Keratinocyte (primary cell): Measurements from ENCODE around the gene TGDS. TPM values are rescaled to one million over a fixed set of nuclear protein-coding genes. Genes with fewer than 3 reads are reported as not detected.

Experiments
- DNase-seq: peaks from one replicate; pipeline ENCODE4 v3.0.0-alpha.2; 2011; ENCODE audit warnings: low read depth, missing footprints, low spot score
- FAIRE-seq: peaks from 2 replicates; lab custom pipeline; 2011; peaks lifted over from hg19 to GRCh38; lab: Jason Lieb, UNC
- H2AFZ ChIP-seq: 2 replicates; pipeline ENCODE4 v1.6.0; 2012; ENCODE audit warnings: low read length, control low read depth, inconsistent platforms; ENCODE audit not compliant: control insufficient read depth
- H3K27ac ChIP-seq: 2 replicates; pipeline ENCODE4 v1.5.1; 2011; ENCODE audit warnings: low read length; ENCODE audit not compliant: control insufficient read depth, insufficient read depth
- H3K27me3 ChIP-seq: 3 replicates; pipeline ENCODE4 v1.6.0; 2011; ENCODE audit warnings: low read length; ENCODE audit not compliant: control insufficient read depth, insufficient read depth; ENCODE audit errors: extremely low read depth
- H3K36me3 ChIP-seq, 2 experiments: 2 replicates in 1 of 2; 3 replicates in 1 of 2; pipeline ENCODE4 v1.5.1; 2011; ENCODE audit warnings: low read length in 2 of 2, mild to moderate bottlenecking in 1 of 2; ENCODE audit not compliant: control insufficient read depth in 2 of 2, insufficient read depth in 2 of 2; ENCODE audit errors: extremely low read depth in 1 of 2
- H3K4me1 ChIP-seq: 3 replicates; pipeline ENCODE4 v1.5.1; 2011; ENCODE audit warnings: low read length; ENCODE audit not compliant: control insufficient read depth, insufficient read depth; ENCODE audit errors: extremely low read depth
- H3K4me2 ChIP-seq: 3 replicates; pipeline ENCODE4 v1.6.0; 2011; ENCODE audit warnings: low read depth, low read length; ENCODE audit not compliant: control insufficient read depth, insufficient read depth; ENCODE audit errors: extremely low read depth
- H3K4me3 ChIP-seq, 3 experiments: fragments of 200-600 bp in 1 of 3; sonication (generic) in 1 of 3; 2 replicates in 2 of 3; 3 replicates in 1 of 3; pipeline ENCODE4 v1.5.1; 2011 to 2016; ENCODE audit warnings: low read length in 3 of 3, mild to moderate bottlenecking in 3 of 3, control low read depth in 2 of 3, inconsistent platforms in 1 of 3, low read depth in 1 of 3, mixed read lengths in 1 of 3, mixed run types in 1 of 3, moderate library complexity in 1 of 3; ENCODE audit not compliant: control insufficient read depth in 2 of 3, insufficient read depth in 2 of 3; ENCODE audit errors: extremely low read depth in 1 of 3
- H3K79me2 ChIP-seq: 2 replicates; pipeline ENCODE4 v1.6.0; 2012; ENCODE audit warnings: low read length; ENCODE audit not compliant: control insufficient read depth, insufficient read depth
- H3K9ac ChIP-seq: 3 replicates; pipeline ENCODE4 v1.6.0; 2011; ENCODE audit warnings: low read length; ENCODE audit not compliant: control insufficient read depth, insufficient read depth; ENCODE audit errors: extremely low read depth
- H3K9me1 ChIP-seq: 3 replicates; pipeline ENCODE4 v1.6.0; 2011; ENCODE audit warnings: low read length; ENCODE audit not compliant: control insufficient read depth, insufficient read depth; ENCODE audit errors: extremely low read depth
- H3K9me3 ChIP-seq: 2 replicates; pipeline ENCODE4 v1.5.1; 2012; ENCODE audit warnings: low read depth, low read length; ENCODE audit not compliant: control insufficient read depth
- H4K20me1 ChIP-seq: 3 replicates; pipeline ENCODE4 v1.6.0; 2011; ENCODE audit warnings: low read length; ENCODE audit not compliant: control insufficient read depth, insufficient read depth; ENCODE audit errors: extremely low read depth
- CTCF ChIP-seq, 3 experiments: IDR thresholded peaks in 1 of 3; conservative IDR thresholded peaks in 1 of 3; optimal IDR thresholded peaks in 1 of 3; 2 replicates in 2 of 3; 3 replicates in 1 of 3; pipeline versions ENCODE3 to v1.5.1; 2011; ENCODE audit warnings: low read length in 3 of 3, mild to moderate bottlenecking in 3 of 3, moderate library complexity in 2 of 3, control low read depth in 1 of 3, inconsistent platforms in 1 of 3; ENCODE audit not compliant: insufficient read depth in 2 of 3; ENCODE audit errors: extremely low read depth in 1 of 3
- EZH2 ChIP-seq: IDR thresholded peaks from one replicate; pipeline ENCODE4 v1.6.1; 2012; ENCODE audit warnings: inconsistent platforms, mild to moderate bottlenecking, low read length, moderate library complexity
- dilution Hi-C: fragments of 300-500 bp; cut with MboI; formaldehyde crosslinking; loops from one replicate; pipeline ENCODE4 v1.7.0; 2020; ENCODE audit warnings: low sequenced_read_pairs; ENCODE audit not compliant: extremely low pct_ligation_motif_present
- polyA plus RNA-seq, 5 experiments: library from polyadenylated mRNA; depleted of rRNA in 3 of 5; stranded (reverse) in 3 of 5; stranded (forward) in 1 of 5; unstranded in 1 of 5; fragments of >200 nt; gene quantifications; 1 replicate in 1 of 5; 2 replicates in 3 of 5; 3 replicates in 1 of 5; pipeline versions ENCODE4 v1.2.1 to v1.2.3, GENCODE V29; 2011 to 2012; ENCODE audit warnings: missing spikeins in 2 of 5, low read depth in 1 of 5, low replicate concordance in 1 of 5

TGDS gene
- polyA plus RNA-seq, 1 donor (not counting 4 experiments of a cell fraction or from before 2014, with no cell fraction given), result 19.4 TPM

- FAIRE-seq (peak; percentile 85), DNase-seq (no peak)
- Histone ChIP-seq H2AFZ (no peak overlapping the region), H3K9me1 (no peaks in the 10 kb centered on the region), H3K27me3 (no peaks in the 10 kb centered on the region), H3K4me1 (no peaks in the 10 kb centered on the region), H3K27ac (no peak overlapping the region), H3K4me2 (no peak overlapping the region), H4K20me1 (no peaks in the 10 kb centered on the region), H3K9ac (no peak overlapping the region), H3K9me3 (no peaks in the 10 kb centered on the region), H3K4me3 (no peak overlapping the region), H3K79me2 (no peaks in the 10 kb centered on the region), H3K36me3 (peaks cover 13 to 16% of the 10 kb centered on the region in 2 experiments)
- TF ChIP-seq EZH2 (no peak), CTCF (optimal IDR thresholded peaks at IDR 0.05 in 1 of 3, IDR thresholded peaks at IDR 0.05 in 1 of 3, conservative IDR thresholded peaks at IDR 0.05 in 1 of 3; ENCODE audit: extremely low read depth in 1 of 3, insufficient read depth in 2 of 3, low read length in 3 of 3) (peak; percentile 69 to 82 (median 79))
- dilution Hi-C loops, result no loop called here
Observed at GRCh38 chr13:94620286-94620896, 24.4 kb upstream of the TGDS start.

GRCh38 chr13:94617389-94618000 lies 21.5 kb upstream of the TGDS start:
- TF ChIP-seq CTCF (optimal IDR thresholded peaks at IDR 0.05 in 1 of 3, IDR thresholded peaks at IDR 0.05 in 1 of 3, conservative IDR thresholded peaks at IDR 0.05 in 1 of 3; ENCODE audit: extremely low read depth in 1 of 3, insufficient read depth in 2 of 3, low read length in 3 of 3) (peak in 2 of 3 experiments; percentile 9 to 51), EZH2 (no peak)
- Histone ChIP-seq H3K4me2 (no peak overlapping the region), H3K36me3 (peaks cover 5 to 10% of the 10 kb centered on the region in 2 experiments), H3K4me1 (no peaks in the 10 kb centered on the region), H4K20me1 (no peaks in the 10 kb centered on the region), H3K9me3 (no peaks in the 10 kb centered on the region), H3K79me2 (peaks cover 2% of the 10 kb centered on the region), H3K9ac (no peak overlapping the region), H2AFZ (no peak overlapping the region), H3K4me3 (no peak overlapping the region), H3K27me3 (no peaks in the 10 kb centered on the region), H3K9me1 (no peaks in the 10 kb centered on the region), H3K27ac (no peak overlapping the region)
- FAIRE-seq, result no peak
- dilution Hi-C loops, result no loop called here
- no peak for DNase-seq
